ENCODE results near the gene HECTD2.
"Not testable (repeated sequence)": the region's sequence is repeated elsewhere in the genome, so short reads cannot be mapped to it uniquely, and the experiment has no call there.

HECTD2 gene

DNA sequence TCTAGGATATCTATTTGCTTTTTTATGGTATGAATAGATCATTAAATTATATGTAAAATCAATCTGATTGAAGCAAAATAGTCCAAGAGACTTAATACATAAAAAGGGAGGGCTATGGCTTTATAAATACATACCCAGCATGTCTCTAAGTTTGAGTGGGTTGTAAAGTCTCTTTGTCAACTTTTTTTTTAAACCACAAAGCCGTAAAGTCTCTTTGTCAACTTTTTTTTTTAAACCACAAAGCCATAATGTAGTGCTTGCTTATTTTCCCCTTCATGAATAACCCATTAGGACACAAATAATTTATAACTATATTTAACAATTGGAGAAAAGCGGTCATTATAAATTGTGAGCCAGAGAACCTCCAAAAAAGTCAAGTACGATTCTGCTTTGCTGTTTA is 5.7 kb downstream of the HECTD2 start:
- DNase-seq: no peak

- no peak for DNase-seq
These were observed 6.3 kb downstream of the HECTD2 start for GRCh38 chr10:91416339-91416855.

- no peak for DNase-seq
These were observed 8.3 kb downstream of the HECTD2 start for GRCh38 chr10:91418416-91418815.

DNA sequence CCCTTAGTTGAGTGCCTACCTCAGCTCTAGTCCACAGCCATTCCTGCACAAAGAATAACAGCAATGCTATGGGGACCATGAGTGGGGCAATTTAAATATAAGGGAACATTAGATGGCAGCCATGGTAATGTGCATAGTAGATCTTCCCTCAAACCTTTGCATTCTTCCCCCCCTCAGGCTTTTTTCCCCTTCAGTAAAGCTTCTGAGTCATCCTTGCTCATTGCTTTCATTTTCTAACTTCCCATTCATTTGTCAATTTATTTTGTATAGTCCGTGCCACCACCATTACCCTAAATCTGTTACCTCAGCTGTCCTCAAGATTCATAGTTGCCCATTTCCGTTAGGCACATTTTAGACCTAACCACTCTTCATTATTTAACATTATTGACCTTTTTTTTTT is 10.7 kb downstream of the HECTD2 start:
- DNase-seq: no peak

- DNase-seq: no peak
These were observed 12.8 kb downstream of the HECTD2 start for GRCh38 chr10:91422915-91423314.

GRCh38 chr10:91424016-91424415 is 13.9 kb downstream of the HECTD2 start:
- no peak for DNase-seq

DNA sequence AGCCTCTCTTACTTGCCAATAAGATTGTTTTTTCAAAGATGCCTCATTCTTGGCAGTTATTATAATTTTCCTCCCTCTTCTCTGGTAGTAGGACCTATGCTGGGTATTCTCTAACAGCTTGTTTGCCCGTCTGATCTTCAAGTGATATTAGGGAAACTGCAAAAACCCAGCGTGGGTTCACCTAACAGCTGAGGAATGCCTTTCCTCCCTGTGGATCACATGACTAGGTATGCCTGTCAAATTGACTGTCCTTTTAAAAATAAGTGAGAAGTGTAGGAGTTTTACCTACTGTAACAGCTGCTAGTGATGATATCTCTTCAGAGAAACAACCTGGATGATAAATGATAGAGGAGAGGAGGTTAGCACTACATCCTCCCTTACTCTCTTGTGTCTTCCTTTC is 22.0 kb downstream of the HECTD2 start:
- no peak for DNase-seq

- no peak for DNase-seq
These were observed 23.5 kb downstream of the HECTD2 start for GRCh38 chr10:91433620-91434019.

DNA sequence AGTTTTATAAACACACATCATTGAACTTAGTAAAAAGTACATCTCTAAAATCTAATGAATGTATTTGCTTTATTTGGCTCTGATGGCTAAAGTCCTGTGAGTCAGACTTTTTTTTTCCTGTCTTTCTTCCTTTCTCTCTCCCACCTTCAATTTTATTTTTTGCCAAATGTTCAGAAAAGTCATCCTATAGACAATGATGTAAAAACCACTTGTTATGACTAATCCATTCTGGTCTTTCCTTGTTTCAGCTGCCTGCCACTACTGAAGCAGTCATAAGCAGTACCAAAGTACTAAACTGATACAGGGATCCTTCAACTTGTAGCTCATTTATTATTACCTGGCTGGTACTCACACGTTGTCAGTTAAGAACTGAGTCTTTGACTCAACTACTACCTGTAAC is 23.9 kb downstream of the HECTD2 start:
- no peak for DNase-seq

GRCh38 chr10:91435241-91435640 is 25.1 kb downstream of the HECTD2 start:
- no peak for DNase-seq

DNA sequence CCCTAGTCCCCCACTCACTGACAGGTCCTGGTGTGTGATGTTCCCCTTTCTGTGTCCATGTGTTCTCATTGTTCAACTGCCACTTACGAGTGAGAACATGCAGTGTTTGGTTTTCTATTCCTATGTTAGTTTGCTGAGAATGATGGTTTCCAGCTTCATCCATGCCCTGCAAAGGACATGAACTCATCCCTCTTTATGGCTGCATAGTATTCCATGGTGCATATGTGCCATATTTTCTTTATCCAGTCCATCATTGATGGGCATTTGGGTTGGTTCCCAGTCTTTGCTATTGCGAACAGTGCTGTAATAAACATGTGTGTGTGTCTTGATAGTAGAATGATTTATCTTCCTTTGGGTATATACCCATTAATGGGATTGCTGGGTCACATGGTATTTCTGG is 28.1 kb downstream of the HECTD2 start:
- DNase-seq: not testable (repeated sequence)

DNA sequence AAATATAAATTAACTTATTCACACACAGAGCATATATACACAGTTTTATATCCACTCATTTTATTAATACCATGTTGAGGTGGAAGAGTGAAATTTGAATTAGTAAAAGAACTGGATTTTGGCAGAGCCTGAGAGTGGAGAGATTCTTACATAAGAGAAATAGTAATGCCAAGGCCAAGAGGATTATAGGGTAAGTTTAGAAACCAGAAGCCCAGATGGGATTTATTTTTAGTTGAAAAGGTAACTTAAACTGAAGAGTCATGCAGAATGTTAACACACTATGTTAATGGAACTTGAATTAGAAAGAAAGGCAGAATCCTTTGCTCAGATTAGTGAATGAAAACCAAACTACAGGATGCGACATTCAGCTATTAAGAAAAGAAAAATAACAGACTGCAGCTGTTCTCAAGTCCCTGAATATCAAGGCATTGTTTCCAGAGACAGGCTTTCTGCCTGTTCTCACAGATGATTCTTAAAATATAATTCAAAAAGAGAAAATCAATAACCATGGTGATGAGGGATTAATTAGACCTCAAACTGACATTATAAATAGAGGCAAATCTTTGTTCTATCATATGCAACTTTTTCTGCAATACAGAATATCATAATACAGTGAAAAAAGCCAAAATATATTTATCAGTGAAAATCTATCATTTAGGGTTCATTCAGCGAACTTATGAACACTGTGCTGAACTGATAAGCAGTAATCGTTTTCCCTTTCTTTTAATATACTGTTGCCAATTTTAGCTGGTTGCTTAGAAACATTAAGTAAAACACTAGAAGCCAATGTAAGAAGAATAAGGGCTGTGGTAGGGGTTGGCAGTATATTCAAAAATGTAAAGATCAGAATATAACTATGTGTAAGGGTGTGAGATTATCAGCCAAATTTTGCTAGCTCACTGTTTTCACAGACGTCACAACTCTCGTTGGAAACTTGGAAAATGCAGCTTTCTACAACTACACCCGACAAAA is 34.4 kb downstream of the HECTD2 start:
- no peak for DNase-seq

GRCh38 chr10:91452063-91452462 is 41.9 kb downstream of the HECTD2 start:
- DNase-seq: no peak

DNA sequence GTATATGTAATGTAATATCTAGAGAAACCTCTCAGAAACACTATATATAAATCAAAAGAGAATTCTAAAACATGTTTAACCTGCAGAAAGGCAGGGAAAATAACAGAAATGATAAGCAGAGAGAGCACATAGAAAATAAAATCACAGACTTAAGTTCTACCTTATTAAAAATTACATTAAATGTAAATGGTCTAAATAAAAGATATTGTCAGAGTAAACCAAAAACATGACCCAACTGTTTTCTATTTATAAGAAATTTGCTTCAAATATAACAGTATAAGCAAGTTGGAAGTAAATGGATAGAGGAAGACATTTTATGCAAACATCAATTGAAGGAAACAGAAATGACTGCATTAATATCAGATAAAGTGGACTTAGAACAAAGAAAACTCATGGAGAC is 43.4 kb downstream of the HECTD2 start:
- DNase-seq: no peak

DNA sequence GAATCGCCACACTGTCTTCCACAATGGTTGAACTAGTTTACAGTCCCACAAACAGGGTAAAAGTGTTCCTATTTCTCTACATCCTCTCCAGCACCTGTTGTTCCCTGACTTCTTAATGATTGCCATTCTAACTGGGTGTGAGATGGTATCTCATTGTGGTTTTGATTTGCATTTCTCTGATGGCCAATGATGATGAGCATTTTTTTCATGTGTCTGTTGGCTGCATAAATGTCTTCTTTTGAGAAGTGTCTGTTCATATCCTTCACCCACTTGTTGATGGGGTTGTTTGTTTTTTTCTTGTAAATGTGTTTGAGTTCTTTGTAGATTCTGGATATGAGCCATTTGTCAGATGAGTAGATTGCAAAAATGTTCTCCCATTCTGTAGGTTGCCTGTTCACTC is 45.0 kb downstream of the HECTD2 start:
- not testable (repeated sequence) for DNase-seq

DNA sequence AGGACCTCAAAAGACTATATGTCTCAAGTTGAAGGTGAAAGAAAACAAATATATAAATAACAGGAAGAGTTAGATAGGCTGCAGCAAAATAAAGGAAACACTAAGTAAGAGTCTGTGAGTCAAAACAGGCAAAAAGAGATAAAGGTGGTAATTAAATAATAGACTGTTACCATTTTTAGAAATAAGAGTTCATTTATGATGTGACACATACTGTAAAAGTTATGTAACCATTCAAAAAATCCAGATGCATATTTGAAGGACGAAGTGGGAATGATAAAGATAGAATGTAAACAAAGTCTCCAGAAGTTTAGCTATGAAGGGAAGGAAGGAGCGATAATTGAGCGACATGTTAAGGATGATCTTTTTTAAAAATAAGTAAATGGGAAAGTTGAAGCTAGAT is 50.5 kb downstream of the HECTD2 start:
- DNase-seq: no peak

DNA sequence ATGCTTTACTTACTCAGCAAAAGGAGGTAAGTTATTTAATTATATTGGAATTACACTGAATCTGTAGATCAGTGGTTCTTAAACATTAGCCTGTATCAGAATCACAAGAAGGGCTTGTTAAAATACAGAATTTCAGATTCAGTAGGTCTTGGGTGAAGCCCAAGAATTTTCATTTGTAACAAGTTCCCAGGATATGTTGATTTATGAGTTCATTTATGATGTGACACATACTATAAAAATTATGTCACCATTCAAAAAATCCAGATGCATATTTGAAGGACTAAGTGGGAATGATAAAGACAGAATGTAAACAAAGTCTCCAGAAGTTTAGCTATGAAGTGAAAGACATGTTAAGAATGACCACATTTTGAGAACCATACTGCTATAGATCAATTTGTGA is 52.3 kb downstream of the HECTD2 start:
- DNase-seq: no peak

- no peak for DNase-seq
These were observed 54.4 kb downstream of the HECTD2 start for GRCh38 chr10:91464500-91464899.

- no peak for DNase-seq
These were observed 55.1 kb downstream of the HECTD2 start for GRCh38 chr10:91465261-91465660.

GRCh38 chr10:91467114-91467513 is 57.0 kb downstream of the HECTD2 start:
- no peak for DNase-seq

GRCh38 chr10:91471602-91472001 is 61.5 kb downstream of the HECTD2 start:
- no peak for DNase-seq

- no peak for DNase-seq
These were observed 62.8 kb downstream of the HECTD2 start for GRCh38 chr10:91472911-91473310.

GRCh38 chr10:91474009-91474408 is 63.9 kb downstream of the HECTD2 start:
- no peak for DNase-seq

DNA sequence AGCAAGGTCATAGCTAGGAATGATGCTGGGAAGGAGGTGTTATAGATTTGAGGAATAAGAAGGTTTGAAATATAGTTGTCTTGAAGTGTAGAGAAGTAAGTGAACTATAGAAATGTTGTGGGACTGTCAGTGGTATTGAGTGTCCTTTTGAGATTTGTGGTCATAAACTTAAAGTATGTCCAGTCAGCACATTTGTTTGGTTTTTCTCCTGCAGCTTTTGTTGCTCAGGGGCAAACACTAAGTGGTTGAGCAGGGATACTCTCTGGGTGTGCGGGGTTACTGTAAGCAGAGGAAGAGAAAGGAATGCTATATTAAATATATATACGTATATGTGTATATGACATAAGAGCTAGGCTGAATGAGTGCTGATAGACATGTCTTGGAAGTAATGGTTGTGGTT is 67.1 kb downstream of the HECTD2 start:
- DNase-seq: no peak

GRCh38 chr10:91479583-91479982 is 69.4 kb downstream of the HECTD2 start:
- no peak for DNase-seq

All from T-helper 9 cell (primary cell).